B cell (primary cell): ENCODE results near the gene ZNF148. TPM values are rescaled to one million over a fixed set of nuclear protein-coding genes. Genes with fewer than 3 reads are reported as not detected.

Experiments
- ATAC-seq: fragments of 200-7000 bp; cut with Tn5 transposase; one replicate; pipeline ENCODE4 v1.10.0; 2021; ENCODE audit warnings: low read depth, mild to moderate bottlenecking, moderate number of reproducible peaks, moderate library complexity
- CTCF ChIA-PET: fragments of 350-600 bp; sonication (Branson Sonifier 250); formaldehyde crosslinking; loops from one replicate; lab custom pipeline; 2021; ENCODE audit warnings: antibody characterized with exemption, inconsistent platforms; lab: Charles Lee
- POLR2A ChIA-PET: fragments of 350-600 bp; sonication (Branson Sonifier 250); formaldehyde crosslinking; loops from one replicate; lab custom pipeline; 2021; ENCODE audit warnings: antibody characterized with exemption; lab: Charles Lee
- DNase-seq: peaks from one replicate; pipeline ENCODE4 v3.0.0; 2013
- H2AFZ ChIP-seq: 2 replicates; pipeline ENCODE4 v1.6.1; 2012; ENCODE audit warnings: mild to moderate bottlenecking, low read depth, low read length; ENCODE audit not compliant: insufficient read depth, poor library complexity, severe bottlenecking
- H3K27ac ChIP-seq, 2 donors: 1 replicate in 1 of 2; 2 replicates in 1 of 2; pipeline ENCODE4 v1.5.1; 2012 to 2013; ENCODE audit warnings: low read length in 2 of 2, mild to moderate bottlenecking in 2 of 2, moderate library complexity in 1 of 2
- H3K27me3 ChIP-seq, 4 experiments: fragments of 200-600 bp in 1 of 4; sonication (generic) in 1 of 4; replicated peaks in 1 of 4; 1 replicate in 2 of 4; 2 replicates in 2 of 4; pipeline versions ENCODE4 v1.6.1 to v1.7.0; 2013 to 2016; ENCODE audit warnings: low read length in 3 of 4, mild to moderate bottlenecking in 2 of 4, mixed read lengths in 1 of 4, moderate library complexity in 1 of 4; ENCODE audit not compliant: insufficient read depth in 4 of 4, control insufficient read depth in 3 of 4; ENCODE audit errors: control extremely low read depth in 1 of 4
- H3K36me3 ChIP-seq, 2 experiments: replicated peaks in 1 of 2; 1 replicate in 1 of 2; 2 replicates in 1 of 2; pipeline versions ENCODE4 v1.6.1 to v1.7.1; 2013; ENCODE audit warnings: low read length in 1 of 2; ENCODE audit not compliant: insufficient read depth in 2 of 2, control insufficient read depth in 1 of 2; ENCODE audit errors: control extremely low read depth in 1 of 2, extremely low read depth in 1 of 2
- H3K4me1 ChIP-seq, 2 donors: fragments of 200-600 bp in 1 of 2; sonication (generic) in 1 of 2; 1 replicate in 1 of 2; 2 replicates in 1 of 2; pipeline versions ENCODE4 v1.5.1 to v1.6.1; 2013 to 2017; ENCODE audit warnings: low read length in 2 of 2; ENCODE audit not compliant: control insufficient read depth in 2 of 2, insufficient read depth in 2 of 2
- H3K4me2 ChIP-seq: replicated peaks from 2 replicates; pipeline ENCODE3; 2012; ENCODE audit warnings: mild to moderate bottlenecking, low read depth, low read length; ENCODE audit not compliant: poor library complexity, severe bottlenecking
- H3K4me3 ChIP-seq, 5 experiments: fragments of 200-600 bp in 1 of 5; sonication (generic) in 1 of 5; 1 replicate in 3 of 5; 2 replicates in 2 of 5; pipeline versions ENCODE4 v1.5.1 to v1.7.0; 2011 to 2016; ENCODE audit warnings: low read length in 4 of 5, mild to moderate bottlenecking in 4 of 5, low read depth in 2 of 5, control low read depth in 1 of 5, moderate library complexity in 1 of 5; ENCODE audit not compliant: insufficient read depth in 1 of 5; ENCODE audit errors: control extremely low read depth in 1 of 5, extremely low read depth in 1 of 5
- H3K79me2 ChIP-seq: fragments of 200-600 bp; sonication (generic); one replicate; pipeline ENCODE4 v1.6.0; 2016; ENCODE audit warnings: low read length; ENCODE audit not compliant: control insufficient read depth, insufficient read depth
- H3K9ac ChIP-seq: fragments of 200-600 bp; sonication (generic); 2 replicates; pipeline ENCODE4 v1.6.1; 2017; ENCODE audit warnings: mild to moderate bottlenecking, low read length, moderate library complexity
- H3K9me3 ChIP-seq, 3 donors: one replicate each; pipeline versions ENCODE4 v1.6.1 to v1.7.1; 2013; ENCODE audit warnings: low read length in 2 of 3; ENCODE audit not compliant: control insufficient read depth in 2 of 3, insufficient read depth in 1 of 3; ENCODE audit errors: control extremely low read depth in 1 of 3
- H4K20me1 ChIP-seq: 2 replicates; pipeline ENCODE4 v1.6.0; 2012; ENCODE audit warnings: mild to moderate bottlenecking, low read length; ENCODE audit not compliant: insufficient read depth, control insufficient read depth, poor library complexity, severe bottlenecking
- H3K27ac Mint-ChIP-seq: one replicate; pipeline ENCODE4 v1.8.0; 2021; ENCODE audit warnings: mixed read lengths
- H3K27me3 Mint-ChIP-seq: one replicate; pipeline ENCODE4 v1.8.0; 2021; ENCODE audit warnings: mixed read lengths
- H3K4me1 Mint-ChIP-seq: one replicate; pipeline ENCODE4 v1.8.0; 2021; ENCODE audit warnings: mixed read lengths
- H3K4me3 Mint-ChIP-seq: one replicate; pipeline ENCODE4 v1.8.0; 2021; ENCODE audit warnings: mixed read lengths
- H3K9me3 Mint-ChIP-seq: one replicate; pipeline ENCODE4 v1.8.0; 2022; ENCODE audit warnings: mixed read lengths; ENCODE audit not compliant: insufficient read depth
- EZH2 ChIP-seq: IDR thresholded peaks from 2 replicates; pipeline ENCODE4 v1.6.1; 2012; ENCODE audit warnings: borderline replicate concordance, low read depth, mild to moderate bottlenecking, moderate library complexity, low read length; ENCODE audit not compliant: insufficient read depth, poor library complexity, severe bottlenecking
- WGBS: methylation state at CpG from one replicate; pipeline ENCODE4 v1.1.5; 2013; ENCODE audit warnings: missing lambda C conversion rate; ENCODE audit not compliant: insufficient coverage; 5-methylcytosine and 5-hydroxymethylcytosine counted together
- intact Hi-C: fragments of 100-400 bp; cut with micrococcal nuclease; formaldehyde crosslinking; loops from one replicate; pipeline ENCODE4 v1.10.0; 2022
- polyA plus RNA-seq: library from polyadenylated mRNA; depleted of rRNA; stranded (reverse); fragments of >200 nt; gene quantifications from 2 replicates; pipeline ENCODE4 v1.2.3, GENCODE V29; 2012
- total RNA-seq, 2 donors: library from RNA; stranded (reverse); fragments of 120-200 nt in 1 of 2; gene quantifications; 1 replicate in 1 of 2; 2 replicates in 1 of 2; pipeline versions ENCODE4 v1.2.3 to v1.2.4, GENCODE V29; 2013 to 2022
- TF ChIP-seq, protein P1 (sequence below): fragments of 200-600 bp; IDR thresholded peaks from one replicate; pipeline ENCODE4 v1.8.0; 2022; ENCODE audit warnings: antibody characterized with exemption, mild to moderate bottlenecking

ZNF148 gene
- total and polyA plus RNA-seq, 2 donors (not counting 1 experiment from before 2014, with no cell fraction given) = 8.1 to 71.5 TPM

DNA sequence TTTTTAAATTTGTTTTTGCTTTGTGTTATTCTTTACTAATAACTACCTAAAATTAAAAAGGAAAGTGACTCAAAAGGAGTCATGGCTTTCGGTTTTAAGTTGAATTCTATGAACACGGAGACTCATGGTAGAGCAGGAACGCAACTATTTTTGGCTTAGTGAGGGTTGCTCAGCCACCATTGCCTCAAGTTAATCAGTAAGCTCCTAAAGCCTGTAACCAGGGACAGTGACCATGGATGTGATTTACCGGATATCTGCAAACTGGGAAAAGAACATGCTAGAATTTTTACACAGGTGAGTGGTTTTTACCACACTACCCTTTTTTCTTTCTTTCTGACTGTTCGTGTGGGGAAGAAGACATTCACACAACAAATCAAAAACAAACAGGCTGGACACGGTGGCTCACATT lies 174.4 kb downstream of the ZNF148 start:
- no peak for TF ChIP-seq EZH2
- TF ChIP-seq, protein P1, sequence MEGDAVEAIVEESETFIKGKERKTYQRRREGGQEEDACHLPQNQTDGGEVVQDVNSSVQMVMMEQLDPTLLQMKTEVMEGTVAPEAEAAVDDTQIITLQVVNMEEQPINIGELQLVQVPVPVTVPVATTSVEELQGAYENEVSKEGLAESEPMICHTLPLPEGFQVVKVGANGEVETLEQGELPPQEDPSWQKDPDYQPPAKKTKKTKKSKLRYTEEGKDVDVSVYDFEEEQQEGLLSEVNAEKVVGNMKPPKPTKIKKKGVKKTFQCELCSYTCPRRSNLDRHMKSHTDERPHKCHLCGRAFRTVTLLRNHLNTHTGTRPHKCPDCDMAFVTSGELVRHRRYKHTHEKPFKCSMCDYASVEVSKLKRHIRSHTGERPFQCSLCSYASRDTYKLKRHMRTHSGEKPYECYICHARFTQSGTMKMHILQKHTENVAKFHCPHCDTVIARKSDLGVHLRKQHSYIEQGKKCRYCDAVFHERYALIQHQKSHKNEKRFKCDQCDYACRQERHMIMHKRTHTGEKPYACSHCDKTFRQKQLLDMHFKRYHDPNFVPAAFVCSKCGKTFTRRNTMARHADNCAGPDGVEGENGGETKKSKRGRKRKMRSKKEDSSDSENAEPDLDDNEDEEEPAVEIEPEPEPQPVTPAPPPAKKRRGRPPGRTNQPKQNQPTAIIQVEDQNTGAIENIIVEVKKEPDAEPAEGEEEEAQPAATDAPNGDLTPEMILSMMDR = no peak
- H3K9ac ChIP-seq = no peak overlapping the region
- H3K79me2 ChIP-seq = no peaks in the 10 kb centered on the region
- no peak overlapping the region for H3K27ac Mint-ChIP-seq
- H3K9me3 Mint-ChIP-seq = no peaks in the 10 kb centered on the region
- no peak for ATAC-seq
- H3K27me3 Mint-ChIP-seq = no peaks in the 10 kb centered on the region
- H3K27ac ChIP-seq = no peak overlapping the region
- 53% methylated on average over 3 of the region's 6 CpGs for WGBS
- peak overlapping the region; percentile 6 for H3K4me3 Mint-ChIP-seq
- H3K4me2 ChIP-seq = no peak overlapping the region
- no peak overlapping the region for H3K4me3 ChIP-seq
- H2AFZ ChIP-seq = no peak overlapping the region
- CTCF ChIA-PET = no interaction called here
- H3K4me1 ChIP-seq = no peaks in the 10 kb centered on the region
- H3K27me3 ChIP-seq = no peaks in the 10 kb centered on the region
- H3K36me3 ChIP-seq = no peaks in the 10 kb centered on the region
- H4K20me1 ChIP-seq = no peaks in the 10 kb centered on the region
- peaks cover 1 to 5% (median 2%) of the 10 kb centered on the region in 3 donors for H3K9me3 ChIP-seq
- POLR2A ChIA-PET = no interaction called here
- intact Hi-C loops = no loop called here
- peaks cover 3% of the 10 kb centered on the region for H3K4me1 Mint-ChIP-seq
- no peak for DNase-seq

DNA sequence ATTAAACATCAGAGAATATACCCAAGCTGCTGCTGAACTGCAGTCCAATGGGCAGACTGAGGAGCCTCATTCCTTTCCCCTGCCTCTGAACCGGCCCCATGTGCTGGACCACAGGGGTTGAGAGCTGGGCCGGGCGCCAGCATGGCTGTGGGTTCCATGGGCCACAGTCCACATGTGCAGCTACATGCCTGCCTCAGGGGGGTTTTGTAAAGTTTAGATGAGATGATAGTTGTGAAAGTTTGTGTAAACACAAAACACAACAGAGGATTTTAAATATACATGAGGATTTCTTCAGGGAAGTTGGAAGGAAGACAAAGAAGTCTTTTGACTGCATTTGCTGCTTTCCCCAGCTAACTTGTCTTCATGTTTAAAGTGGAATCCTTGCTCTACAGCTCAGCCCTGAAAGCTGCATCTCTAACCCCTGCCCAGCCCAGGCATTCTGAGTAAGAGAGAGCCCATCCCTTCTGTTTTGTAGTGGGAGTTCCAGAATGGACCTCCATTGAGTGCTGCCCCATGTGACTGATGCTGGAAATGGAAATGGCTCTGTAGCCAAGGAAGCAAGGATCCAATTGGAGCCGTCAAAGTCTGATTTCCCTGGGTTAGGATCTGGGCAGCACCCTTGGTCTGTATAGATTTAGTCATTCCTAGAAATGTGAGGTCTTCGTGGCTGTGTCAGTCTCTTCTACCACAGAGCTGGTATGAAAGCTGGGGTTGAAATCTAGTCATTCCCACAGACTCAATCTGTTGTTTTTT lies 180.1 kb downstream of the ZNF148 start:
- ATAC-seq = no peak
- H3K4me1 Mint-ChIP-seq = peaks cover 13% of the 10 kb centered on the region
- Histone ChIP-seq H3K27ac (no peak overlapping the region), H3K4me1 (peaks cover 0 to 11% of the 10 kb centered on the region in 2 donors), H2AFZ (no peak overlapping the region), H4K20me1 (no peaks in the 10 kb centered on the region), H3K79me2 (no peaks in the 10 kb centered on the region), H3K9ac (no peak overlapping the region), H3K4me2 (no peak overlapping the region), H3K27me3 (no peaks in the 10 kb centered on the region), H3K36me3 (no peaks in the 10 kb centered on the region), H3K9me3 (no peaks in the 10 kb centered on the region), H3K4me3 (no peak overlapping the region)
- CTCF ChIA-PET = no interaction called here
- H3K27me3 Mint-ChIP-seq = no peaks in the 10 kb centered on the region
- WGBS = 69% methylated on average over 2 of the region's 5 CpGs
- H3K4me3 Mint-ChIP-seq = no peak overlapping the region
- DNase-seq = no peak
- POLR2A ChIA-PET = no interaction called here
- intact Hi-C loops = no loop called here
- no peak overlapping the region for H3K27ac Mint-ChIP-seq
- no peaks in the 10 kb centered on the region for H3K9me3 Mint-ChIP-seq
- no peak for TF ChIP-seq EZH2
- TF ChIP-seq, protein P1 = no peak
